RPMI8226 (cell line): ENCODE results near the gene AP1M2.
"Not testable (repeated sequence)": the region's sequence is repeated elsewhere in the genome, so short reads cannot be mapped to it uniquely, and the experiment has no call there.

Experiments
- DNase-seq: peaks from one replicate; pipeline ENCODE4 v3.0.0-alpha.2; 2015

AP1M2 gene

GRCh38 chr19:10560154-10560553, 27.0 kb downstream of the AP1M2 start:
- no peak for DNase-seq

DNA sequence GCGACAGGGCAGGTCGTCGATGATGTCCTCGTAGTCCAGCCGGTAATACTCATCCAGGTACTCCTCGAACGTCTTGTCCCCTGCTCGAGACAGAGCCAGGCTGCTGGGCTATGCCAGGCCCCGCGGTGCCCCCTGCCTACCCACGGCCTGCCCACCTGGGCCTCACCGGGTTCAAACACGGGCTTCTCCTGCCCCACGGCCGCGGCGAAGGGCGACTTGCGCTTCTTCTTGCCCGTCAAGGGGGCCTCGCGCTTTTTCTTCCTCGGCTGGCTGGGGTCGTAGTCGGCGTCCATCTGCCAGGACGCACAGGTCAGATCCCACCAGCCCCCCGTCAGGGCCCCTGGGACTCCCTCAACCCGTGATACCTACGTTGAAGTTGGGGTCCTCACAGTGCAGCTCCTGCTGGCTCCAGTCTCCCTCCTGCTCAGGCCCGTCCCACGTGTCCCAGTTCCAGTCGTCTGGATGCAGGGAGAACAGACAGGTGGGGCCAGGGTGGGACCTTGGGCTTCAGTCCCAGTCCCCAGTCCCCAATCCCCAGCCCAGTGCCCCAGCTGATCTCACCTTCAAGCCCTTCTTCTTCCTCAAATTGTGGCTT, 29.4 kb downstream of the AP1M2 start:
- no peak for DNase-seq

GRCh38 chr19:10555610-10555973, 31.5 kb downstream of the AP1M2 start:
- no peak for DNase-seq

DNA sequence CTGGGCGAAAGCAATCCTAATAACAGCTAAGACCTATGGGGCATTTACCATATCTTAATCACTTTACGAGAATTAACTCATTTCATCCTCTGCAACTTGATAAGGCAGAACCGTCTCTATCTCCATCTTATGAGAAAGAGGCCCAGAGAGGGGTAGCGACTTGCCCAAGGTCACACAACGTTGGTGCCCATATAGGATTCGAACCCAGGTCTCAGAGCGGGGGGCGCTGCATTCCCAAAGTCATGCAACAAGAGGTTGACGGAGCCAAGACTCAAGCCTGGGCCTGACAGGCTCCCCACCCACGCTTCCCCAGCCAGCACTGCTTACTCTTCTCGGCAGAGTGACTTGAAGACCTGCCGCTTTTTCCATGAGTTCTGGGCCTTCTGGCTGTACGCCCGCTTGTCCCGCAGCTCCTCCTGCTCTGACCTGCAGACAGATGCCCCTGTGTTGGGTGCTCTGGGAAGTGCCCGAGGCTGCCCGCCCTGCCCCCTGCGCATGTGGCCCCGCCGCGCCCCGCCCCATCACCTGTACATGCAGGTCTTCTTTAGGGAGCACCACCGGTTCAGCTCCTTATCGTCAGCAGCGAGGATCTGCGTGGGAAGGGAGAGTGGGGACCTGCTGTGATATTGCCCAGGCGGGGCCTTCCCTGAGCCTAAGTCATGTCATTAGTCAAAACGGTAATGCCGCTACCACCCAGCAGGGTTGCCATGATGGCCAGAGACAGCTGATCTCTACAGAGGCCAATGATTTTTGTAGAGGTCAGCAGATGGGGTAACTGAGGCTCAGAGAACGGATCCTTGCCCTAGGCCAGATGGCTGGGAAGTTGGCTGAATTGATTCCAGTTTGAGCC, 32.1 kb downstream of the AP1M2 start:
- DNase-seq = no peak

DNA sequence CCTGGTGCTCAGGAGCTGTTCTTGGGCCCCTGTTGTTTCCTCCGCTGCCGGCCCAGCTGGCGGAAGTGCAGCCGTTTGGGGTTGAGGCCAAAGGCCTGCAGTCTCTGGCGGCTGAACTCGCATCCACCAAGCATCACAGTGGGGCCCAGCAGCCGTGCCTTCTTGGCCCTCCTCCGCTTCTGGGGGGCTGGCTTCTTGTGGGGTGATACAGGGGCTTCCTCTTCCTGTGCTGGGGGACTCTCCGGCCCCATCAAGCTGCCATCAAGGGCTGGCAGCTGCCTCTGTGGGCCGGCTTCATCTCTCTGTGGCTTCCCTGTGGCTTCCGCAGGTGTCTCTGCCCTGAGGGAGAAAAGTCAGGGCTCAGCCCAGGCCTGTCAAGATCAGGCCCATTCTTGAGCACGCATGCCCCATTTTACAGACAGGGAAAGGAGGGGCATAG, 33.1 kb downstream of the AP1M2 start:
- DNase-seq = no peak

DNA sequence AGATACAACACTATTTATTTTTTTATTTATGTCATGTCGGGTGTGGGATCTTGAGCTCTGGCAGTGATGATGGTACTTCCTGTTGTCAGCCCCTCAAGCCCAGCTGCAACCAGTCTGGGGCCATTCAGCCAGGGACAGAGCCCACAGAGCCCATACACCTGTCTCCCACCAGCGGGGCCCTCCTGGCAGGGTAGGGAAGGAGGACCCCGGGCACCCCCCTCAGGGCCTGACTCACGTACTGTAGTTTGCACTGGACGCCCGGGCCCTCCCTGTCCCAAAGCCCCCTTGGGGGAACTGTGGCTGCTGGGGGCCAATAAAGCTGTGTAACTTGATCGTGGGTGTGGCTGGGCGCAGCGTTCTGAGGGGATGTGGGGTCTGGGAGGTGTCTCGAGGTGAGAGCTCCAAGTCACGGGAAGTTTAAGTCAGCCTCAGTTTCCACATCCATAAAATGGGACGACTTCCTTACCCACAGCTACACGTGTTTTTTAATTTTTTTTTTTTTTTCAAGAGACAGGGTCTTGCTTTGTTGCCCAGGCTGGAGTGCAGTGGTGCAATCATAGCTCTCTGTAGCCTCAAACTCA, 33.9 kb downstream of the AP1M2 start:
- DNase-seq = no peak

GRCh38 chr19:10552510-10553053, 34.5 kb downstream of the AP1M2 start:
- no peak for DNase-seq

- DNase-seq = peak; percentile 67
Measured at GRCh38 chr19:10551698-10552301, 35.3 kb downstream of the AP1M2 start.

GRCh38 chr19:10551006-10551405, 36.1 kb downstream of the AP1M2 start:
- DNase-seq = not testable (repeated sequence)

DNA sequence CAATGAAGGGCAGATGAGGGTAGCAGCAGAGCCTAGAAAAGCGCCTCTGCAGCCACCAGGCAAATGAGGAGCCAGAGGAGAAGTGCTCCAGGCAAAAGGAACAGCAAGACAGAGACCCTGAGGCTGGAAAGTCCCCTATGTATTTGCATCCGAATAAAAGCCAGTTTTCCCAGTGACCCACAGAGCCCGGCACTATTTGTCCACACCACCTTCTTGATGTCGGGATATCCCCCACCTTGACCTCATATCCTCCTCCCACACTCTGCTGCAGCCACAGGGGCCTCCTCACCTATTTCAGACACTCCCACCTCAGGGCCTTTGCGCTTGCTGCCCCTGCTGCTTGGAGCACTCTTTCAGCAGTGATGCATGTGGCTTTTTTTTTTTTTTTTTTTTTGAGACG, 36.8 kb downstream of the AP1M2 start:
- no peak for DNase-seq

DNA sequence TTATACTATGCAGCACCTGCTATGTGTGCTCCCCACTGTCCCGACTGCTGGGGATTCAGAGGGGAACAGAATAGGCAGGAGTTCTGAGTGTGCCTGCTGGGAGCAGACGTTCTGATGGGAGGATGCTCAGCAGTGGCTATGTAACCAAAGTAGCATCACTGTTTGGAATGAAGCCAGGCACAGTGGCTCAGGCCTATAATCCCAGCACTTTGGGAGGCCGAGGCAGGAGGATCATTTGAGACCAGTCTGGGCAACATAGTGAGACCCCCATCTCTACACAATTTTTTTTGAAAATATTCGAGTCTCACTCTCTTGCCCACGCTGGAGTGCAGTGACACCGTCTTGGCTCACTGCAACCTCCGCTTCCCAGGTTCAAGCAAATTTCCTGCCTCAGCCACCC, 37.4 kb downstream of the AP1M2 start:
- DNase-seq = no peak

DNA sequence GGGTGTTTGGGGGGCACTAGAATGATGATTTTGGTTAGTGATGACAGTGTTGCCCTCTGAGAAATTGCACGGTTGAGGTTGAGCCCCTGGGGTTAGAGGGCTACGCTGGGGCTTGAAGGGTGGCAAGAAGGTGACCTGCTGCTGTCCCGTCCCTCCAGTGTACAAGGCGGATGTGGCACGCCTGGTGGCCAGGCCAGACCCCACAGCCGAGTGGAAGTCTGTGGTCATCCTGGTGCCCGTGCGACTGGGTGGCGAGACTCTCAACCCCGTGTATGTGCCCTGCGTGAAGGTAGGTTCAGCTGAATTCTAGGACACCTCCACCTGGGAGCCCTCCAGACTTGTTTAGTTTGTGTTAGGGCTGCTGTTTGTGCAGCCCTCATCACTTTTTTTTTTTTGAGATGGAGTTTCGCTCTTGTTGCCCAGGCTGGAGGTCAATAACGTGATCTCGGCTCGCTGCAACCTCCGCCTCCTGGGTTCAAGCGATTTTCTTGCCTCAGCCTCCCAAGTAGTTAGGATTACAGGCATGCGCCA, 38.3 kb downstream of the AP1M2 start:
- no peak for DNase-seq

- no peak for DNase-seq
Measured at GRCh38 chr19:10546817-10547216, 40.3 kb downstream of the AP1M2 start.

- DNase-seq = peak; percentile 49
Measured at GRCh38 chr19:10544753-10545251, 42.3 kb downstream of the AP1M2 start.

DNA sequence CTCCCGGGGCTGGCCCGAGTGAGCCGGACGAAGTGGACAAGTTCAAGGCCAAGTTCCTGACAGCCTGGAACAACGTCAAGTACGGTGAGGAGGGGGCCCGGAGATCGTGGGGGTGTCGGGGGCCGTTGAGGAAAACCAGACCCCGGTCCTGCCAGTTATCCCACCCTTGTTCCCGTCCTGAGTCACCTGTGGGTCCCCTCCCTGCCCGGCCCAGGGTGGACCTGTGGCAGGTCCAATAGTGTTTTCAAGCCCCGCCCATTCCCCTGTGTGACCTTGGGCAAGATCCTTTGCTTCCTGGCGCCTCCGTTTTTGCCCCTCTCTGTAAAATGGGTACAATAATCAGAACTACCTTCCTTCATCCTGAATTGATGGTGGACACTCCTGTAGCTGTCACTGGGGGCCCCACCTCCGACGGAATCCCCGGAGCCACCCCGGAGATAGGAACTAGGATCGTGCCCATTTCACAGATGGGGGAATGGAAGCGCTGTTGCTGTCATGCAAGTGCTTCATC, 42.8 kb downstream of the AP1M2 start:
- peak; percentile 47 for DNase-seq

DNA sequence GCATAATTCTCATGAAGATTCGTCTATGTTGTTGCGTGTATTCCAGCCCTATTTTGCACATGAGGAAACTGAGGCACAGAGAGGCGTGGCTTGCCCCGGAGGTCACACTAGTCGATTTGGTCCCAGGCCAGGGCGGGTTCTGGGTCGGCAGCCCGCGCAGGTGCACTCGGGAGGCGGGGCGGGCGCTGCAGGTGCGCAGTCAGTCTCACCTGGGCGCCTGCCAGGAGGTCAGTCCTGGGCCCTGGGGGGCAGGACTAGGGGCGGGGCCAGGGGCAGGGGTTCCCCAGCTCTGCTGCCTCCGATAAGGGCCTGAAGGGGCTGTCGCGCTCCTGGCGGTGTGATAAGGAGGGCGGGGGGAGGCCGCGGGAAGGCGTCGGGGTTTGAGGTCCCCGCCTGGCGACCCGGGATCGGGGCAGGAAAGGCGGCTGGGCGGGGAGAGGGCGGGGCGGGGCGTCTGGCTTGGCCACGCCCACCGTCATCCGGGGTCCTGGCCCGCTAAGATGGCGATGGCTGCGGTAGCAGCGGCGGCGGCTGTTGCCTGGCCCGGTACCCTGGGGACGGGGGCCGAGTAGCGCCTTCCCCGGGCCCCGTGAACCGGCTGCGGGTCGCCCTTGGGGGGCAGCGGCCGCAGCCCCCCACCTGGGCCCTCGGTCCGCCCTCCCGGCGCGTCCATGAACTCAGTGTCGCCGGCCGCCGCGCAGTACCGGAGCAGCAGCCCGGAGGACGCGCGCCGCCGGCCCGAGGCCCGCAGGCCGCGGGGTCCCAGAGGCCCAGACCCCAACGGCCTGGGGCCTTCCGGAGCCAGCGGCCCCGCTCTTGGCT, 43.5 kb downstream of the AP1M2 start, which contains the start of gene ATG4D:
Gene ATG4D (plus strand): TSS at position 485 of the 822 bp plus-strand sequence. CDS start 187 bp downstream, at position 672.
- peak; percentile 98 for DNase-seq

DNA sequence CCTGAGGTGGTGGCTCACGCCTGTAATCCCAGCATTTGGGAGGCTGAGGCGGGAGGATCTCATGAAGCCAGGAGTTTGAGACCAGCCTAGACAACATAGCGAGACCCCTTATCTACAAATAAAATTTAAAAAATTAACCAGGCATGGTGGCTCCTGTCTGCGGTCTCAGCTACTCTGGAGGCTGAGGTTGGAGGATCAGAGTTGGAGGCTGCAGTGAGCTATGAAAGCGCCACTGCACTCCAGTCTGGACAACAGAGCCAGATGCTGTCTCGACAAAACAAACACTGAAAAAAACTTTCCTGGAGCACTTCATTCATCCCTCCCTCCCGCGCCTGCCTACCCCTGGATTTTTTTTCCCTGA, 44.1 kb downstream of the AP1M2 start:
- no peak for DNase-seq

DNA sequence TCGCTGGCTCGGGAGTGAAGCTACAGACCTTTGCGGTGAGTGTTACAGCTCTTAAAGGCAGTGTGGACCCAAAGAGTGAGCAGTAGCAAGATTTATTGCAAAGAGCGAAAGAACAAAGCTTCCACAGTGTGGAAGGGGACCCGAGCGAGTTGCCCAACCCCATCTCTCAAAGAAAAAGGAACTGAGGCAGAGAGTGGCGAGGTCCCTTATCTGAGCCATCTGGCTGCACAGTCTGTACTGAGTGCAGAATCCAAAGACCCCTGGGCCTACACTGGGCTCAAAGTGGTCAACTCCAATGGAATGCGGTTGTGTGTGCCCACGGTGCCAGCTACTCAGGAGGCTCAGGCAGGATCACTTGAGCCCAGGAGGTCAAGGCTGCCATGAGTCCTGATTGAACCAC, 48.1 kb downstream of the AP1M2 start:
- DNase-seq = not testable (repeated sequence)

GRCh38 chr19:10538204-10538983, 48.7 kb downstream of the AP1M2 start:
- no peak for DNase-seq

- no peak for DNase-seq
Measured at GRCh38 chr19:10537668-10538067, 49.4 kb downstream of the AP1M2 start.

DNA sequence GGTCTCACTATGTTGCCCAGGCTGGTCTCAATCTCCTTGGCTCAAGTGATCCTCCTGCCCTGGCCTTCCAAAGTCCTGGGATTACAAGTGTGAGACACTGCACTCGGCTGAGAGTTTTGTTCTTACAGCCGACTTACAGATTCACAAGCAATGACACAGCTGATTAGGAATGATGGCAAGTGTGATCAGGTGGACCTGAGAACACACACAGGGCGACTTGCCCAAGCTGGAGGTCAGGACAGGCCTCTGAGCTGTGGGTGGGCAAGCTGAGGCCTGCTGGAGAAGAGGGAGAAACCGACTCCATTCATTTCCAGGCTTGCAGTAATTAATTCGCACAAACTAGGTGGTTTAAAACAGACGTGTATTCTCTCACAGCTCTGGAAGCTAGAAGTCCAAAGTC, 51.5 kb downstream of the AP1M2 start:
- no peak for DNase-seq
